WTC11 (cell line): Measurements from ENCODE around the gene PTPRG. TPM values are rescaled to one million over a fixed set of nuclear protein-coding genes. Genes with fewer than 3 reads are reported as not detected.

Experiments used
- ATAC-seq: fragments of 200-7000 bp; cut with Tn5 transposase; 2 replicates; pipeline ENCODE4 v1.10.0; 2021; ENCODE audit warnings: mild to moderate bottlenecking, moderate library complexity
- CTCF ChIA-PET: fragments of 300-600 bp; sonication (Branson Sonifier 250); formaldehyde crosslinking; loops from one replicate; lab custom pipeline; 2021; ENCODE audit warnings: antibody characterized with exemption; lab: Charles Lee
- POLR2A ChIA-PET: fragments of 350-600 bp; sonication (Branson Sonifier 250); formaldehyde crosslinking; loops from one replicate; lab custom pipeline; 2021; ENCODE audit warnings: antibody characterized with exemption; lab: Charles Lee
- DNase-seq: peaks from one replicate; pipeline ENCODE4 v3.0.0; 2021; ENCODE audit warnings: low spot score
- H3K27ac Mint-ChIP-seq: 2 replicates; pipeline ENCODE4 v1.8.0; 2021; ENCODE audit warnings: mixed read lengths
- H3K27me3 Mint-ChIP-seq: 2 replicates; pipeline ENCODE4 v1.8.0; 2021; ENCODE audit warnings: low read depth, mild to moderate bottlenecking, moderate library complexity, mixed read lengths
- H3K36me3 Mint-ChIP-seq: 2 replicates; pipeline ENCODE4 v1.8.0; 2021; ENCODE audit warnings: mixed read lengths
- H3K4me1 Mint-ChIP-seq: 2 replicates; pipeline ENCODE4 v1.8.0; 2022; ENCODE audit warnings: mixed read lengths
- H3K4me3 Mint-ChIP-seq: 2 replicates; pipeline ENCODE4 v1.8.0; 2021; ENCODE audit warnings: mild to moderate bottlenecking, moderate library complexity, mixed read lengths
- H3K9me3 Mint-ChIP-seq: 2 replicates; pipeline ENCODE4 v1.8.0; 2021; ENCODE audit warnings: mixed read lengths
- ATF1 ChIP-seq: sonication (generic); formaldehyde crosslinking; IDR thresholded peaks from 2 replicates; pipeline ENCODE4 v1.8.1; 2023; ENCODE audit warnings: mild to moderate bottlenecking, moderate library complexity, missing genetic modification reagents
- FOXK1 ChIP-seq: sonication (generic); formaldehyde crosslinking; IDR thresholded peaks from 2 replicates; pipeline ENCODE4 v1.8.0; 2022; ENCODE audit warnings: mild to moderate bottlenecking, moderate library complexity, missing genetic modification reagents
- JAZF1 ChIP-seq: fragments of 250-450 bp; sonication (Bioruptor Pico); IDR thresholded peaks from 2 replicates; pipeline ENCODE4 v1.9.0; 2021; ENCODE audit warnings: moderate library complexity, mild to moderate bottlenecking, inconsistent platforms
- JUN ChIP-seq: sonication (generic); formaldehyde crosslinking; IDR thresholded peaks from 2 replicates; pipeline ENCODE4 v1.8.0; 2023; ENCODE audit warnings: mild to moderate bottlenecking, missing genetic modification reagents
- SMAD4 ChIP-seq: sonication (generic); formaldehyde crosslinking; IDR thresholded peaks from 2 replicates; pipeline ENCODE4 v1.8.0; 2022; ENCODE audit warnings: mild to moderate bottlenecking, missing genetic modification reagents
- total RNA-seq: library from RNA; stranded (reverse); gene quantifications from 3 replicates; pipeline ENCODE4 v1.2.3, GENCODE V29; 2021
- TF ChIP-seq, protein P1 (sequence below): sonication (generic); formaldehyde crosslinking; IDR thresholded peaks from 2 replicates; pipeline ENCODE4 v1.8.0; 2023; ENCODE audit warnings: mild to moderate bottlenecking, missing genetic modification reagents
- TF ChIP-seq, protein P2 (sequence below): fragments of 250-450 bp; sonication (Bioruptor Pico); IDR thresholded peaks from 2 replicates; pipeline ENCODE4 v1.9.0; 2021; ENCODE audit warnings: mild to moderate bottlenecking, borderline replicate concordance
- TF ChIP-seq, protein P3 (sequence below): fragments of 250-450 bp; sonication (Bioruptor Pico); IDR thresholded peaks from 2 replicates; pipeline ENCODE4 v2.1.2; 2022; ENCODE audit warnings: mild to moderate bottlenecking, moderate library complexity
- TF ChIP-seq, protein P4 (sequence below): sonication (generic); formaldehyde crosslinking; IDR thresholded peaks from 2 replicates; pipeline ENCODE4 v1.8.1; 2023; ENCODE audit warnings: mild to moderate bottlenecking, missing genetic modification reagents, moderate library complexity
- TF ChIP-seq, protein P5 (sequence below): fragments of 250-450 bp; sonication (Bioruptor Pico); IDR thresholded peaks from 2 replicates; pipeline ENCODE4 v1.8.0; 2021; ENCODE audit warnings: mild to moderate bottlenecking
- TF ChIP-seq, protein P6 (sequence below): sonication (generic); formaldehyde crosslinking; IDR thresholded peaks from 2 replicates; pipeline ENCODE4 v1.8.0; 2022; ENCODE audit warnings: mild to moderate bottlenecking, missing genetic modification reagents
- TF ChIP-seq, protein P7 (sequence below): sonication (generic); formaldehyde crosslinking; IDR thresholded peaks from 2 replicates; pipeline ENCODE4 v1.8.1; 2022; ENCODE audit warnings: mild to moderate bottlenecking, missing genetic modification reagents, moderate library complexity, borderline replicate concordance
- TF ChIP-seq, protein P8 (sequence below): sonication (generic); formaldehyde crosslinking; conservative IDR thresholded peaks from 2 replicates; pipeline ENCODE4 v1.8.1; 2023; ENCODE audit warnings: mild to moderate bottlenecking, low read depth, missing genetic modification reagents, moderate library complexity
- TF ChIP-seq, protein P9 (sequence below): fragments of 250-450 bp; sonication (Bioruptor Pico); IDR thresholded peaks from 2 replicates; pipeline ENCODE4 v1.9.0; 2021; ENCODE audit warnings: mild to moderate bottlenecking
- TF ChIP-seq, protein P10 (sequence below): sonication (generic); formaldehyde crosslinking; IDR thresholded peaks from 2 replicates; pipeline ENCODE4 v1.8.0; 2022; ENCODE audit warnings: mild to moderate bottlenecking, missing genetic modification reagents

PTPRG gene
- total RNA-seq, 1 experiment from 2014 or later: 106 TPM

DNA sequence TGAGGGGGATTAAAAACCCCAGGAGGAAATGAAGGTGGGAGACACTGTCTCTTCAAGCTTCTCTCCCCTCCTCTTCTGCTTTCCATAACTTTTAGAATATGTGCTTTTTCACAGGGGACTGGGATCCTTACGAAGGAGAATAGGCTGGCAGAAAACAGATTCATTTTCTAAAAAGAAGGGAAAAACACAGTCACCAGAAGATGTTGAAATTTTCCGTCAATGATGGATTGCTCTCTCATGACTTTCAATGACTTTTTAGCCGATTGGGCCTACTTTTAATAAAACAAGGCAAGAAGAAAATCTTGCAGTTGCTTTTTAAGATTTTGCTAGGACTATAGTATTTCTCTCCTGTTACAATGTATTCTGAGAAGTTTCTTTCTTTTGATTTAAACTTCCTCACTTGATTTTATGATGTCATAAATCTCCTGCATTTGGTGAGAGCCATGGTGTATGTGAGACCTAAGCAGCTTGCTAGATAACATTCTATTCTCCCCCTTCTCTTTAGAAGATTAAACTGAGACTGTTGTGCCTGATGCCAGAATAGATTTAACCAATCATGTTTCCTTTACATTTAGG is 570.7 kb downstream of the PTPRG start:
- TF ChIP-seq, protein P1, sequence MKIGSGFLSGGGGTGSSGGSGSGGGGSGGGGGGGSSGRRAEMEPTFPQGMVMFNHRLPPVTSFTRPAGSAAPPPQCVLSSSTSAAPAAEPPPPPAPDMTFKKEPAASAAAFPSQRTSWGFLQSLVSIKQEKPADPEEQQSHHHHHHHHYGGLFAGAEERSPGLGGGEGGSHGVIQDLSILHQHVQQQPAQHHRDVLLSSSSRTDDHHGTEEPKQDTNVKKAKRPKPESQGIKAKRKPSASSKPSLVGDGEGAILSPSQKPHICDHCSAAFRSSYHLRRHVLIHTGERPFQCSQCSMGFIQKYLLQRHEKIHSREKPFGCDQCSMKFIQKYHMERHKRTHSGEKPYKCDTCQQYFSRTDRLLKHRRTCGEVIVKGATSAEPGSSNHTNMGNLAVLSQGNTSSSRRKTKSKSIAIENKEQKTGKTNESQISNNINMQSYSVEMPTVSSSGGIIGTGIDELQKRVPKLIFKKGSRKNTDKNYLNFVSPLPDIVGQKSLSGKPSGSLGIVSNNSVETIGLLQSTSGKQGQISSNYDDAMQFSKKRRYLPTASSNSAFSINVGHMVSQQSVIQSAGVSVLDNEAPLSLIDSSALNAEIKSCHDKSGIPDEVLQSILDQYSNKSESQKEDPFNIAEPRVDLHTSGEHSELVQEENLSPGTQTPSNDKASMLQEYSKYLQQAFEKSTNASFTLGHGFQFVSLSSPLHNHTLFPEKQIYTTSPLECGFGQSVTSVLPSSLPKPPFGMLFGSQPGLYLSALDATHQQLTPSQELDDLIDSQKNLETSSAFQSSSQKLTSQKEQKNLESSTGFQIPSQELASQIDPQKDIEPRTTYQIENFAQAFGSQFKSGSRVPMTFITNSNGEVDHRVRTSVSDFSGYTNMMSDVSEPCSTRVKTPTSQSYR (CRISPR knock-in tag): no peak
- TF ChIP-seq, protein P2, sequence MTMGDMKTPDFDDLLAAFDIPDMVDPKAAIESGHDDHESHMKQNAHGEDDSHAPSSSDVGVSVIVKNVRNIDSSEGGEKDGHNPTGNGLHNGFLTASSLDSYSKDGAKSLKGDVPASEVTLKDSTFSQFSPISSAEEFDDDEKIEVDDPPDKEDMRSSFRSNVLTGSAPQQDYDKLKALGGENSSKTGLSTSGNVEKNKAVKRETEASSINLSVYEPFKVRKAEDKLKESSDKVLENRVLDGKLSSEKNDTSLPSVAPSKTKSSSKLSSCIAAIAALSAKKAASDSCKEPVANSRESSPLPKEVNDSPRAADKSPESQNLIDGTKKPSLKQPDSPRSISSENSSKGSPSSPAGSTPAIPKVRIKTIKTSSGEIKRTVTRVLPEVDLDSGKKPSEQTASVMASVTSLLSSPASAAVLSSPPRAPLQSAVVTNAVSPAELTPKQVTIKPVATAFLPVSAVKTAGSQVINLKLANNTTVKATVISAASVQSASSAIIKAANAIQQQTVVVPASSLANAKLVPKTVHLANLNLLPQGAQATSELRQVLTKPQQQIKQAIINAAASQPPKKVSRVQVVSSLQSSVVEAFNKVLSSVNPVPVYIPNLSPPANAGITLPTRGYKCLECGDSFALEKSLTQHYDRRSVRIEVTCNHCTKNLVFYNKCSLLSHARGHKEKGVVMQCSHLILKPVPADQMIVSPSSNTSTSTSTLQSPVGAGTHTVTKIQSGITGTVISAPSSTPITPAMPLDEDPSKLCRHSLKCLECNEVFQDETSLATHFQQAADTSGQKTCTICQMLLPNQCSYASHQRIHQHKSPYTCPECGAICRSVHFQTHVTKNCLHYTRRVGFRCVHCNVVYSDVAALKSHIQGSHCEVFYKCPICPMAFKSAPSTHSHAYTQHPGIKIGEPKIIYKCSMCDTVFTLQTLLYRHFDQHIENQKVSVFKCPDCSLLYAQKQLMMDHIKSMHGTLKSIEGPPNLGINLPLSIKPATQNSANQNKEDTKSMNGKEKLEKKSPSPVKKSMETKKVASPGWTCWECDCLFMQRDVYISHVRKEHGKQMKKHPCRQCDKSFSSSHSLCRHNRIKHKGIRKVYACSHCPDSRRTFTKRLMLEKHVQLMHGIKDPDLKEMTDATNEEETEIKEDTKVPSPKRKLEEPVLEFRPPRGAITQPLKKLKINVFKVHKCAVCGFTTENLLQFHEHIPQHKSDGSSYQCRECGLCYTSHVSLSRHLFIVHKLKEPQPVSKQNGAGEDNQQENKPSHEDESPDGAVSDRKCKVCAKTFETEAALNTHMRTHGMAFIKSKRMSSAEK (CRISPR knock-in tag): no peak
- TF ChIP-seq, protein P3, sequence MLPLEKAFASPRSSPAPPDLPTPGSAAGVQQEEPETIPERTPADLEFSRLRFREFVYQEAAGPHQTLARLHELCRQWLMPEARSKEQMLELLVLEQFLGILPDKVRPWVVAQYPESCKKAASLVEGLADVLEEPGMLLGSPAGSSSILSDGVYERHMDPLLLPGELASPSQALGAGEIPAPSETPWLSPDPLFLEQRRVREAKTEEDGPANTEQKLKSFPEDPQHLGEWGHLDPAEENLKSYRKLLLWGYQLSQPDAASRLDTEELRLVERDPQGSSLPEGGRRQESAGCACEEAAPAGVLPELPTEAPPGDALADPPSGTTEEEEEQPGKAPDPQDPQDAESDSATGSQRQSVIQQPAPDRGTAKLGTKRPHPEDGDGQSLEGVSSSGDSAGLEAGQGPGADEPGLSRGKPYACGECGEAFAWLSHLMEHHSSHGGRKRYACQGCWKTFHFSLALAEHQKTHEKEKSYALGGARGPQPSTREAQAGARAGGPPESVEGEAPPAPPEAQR (CRISPR knock-in tag): no peak
- no peak for TF ChIP-seq FOXK1 (CRISPR knock-in tag)
- TF ChIP-seq, protein P4, sequence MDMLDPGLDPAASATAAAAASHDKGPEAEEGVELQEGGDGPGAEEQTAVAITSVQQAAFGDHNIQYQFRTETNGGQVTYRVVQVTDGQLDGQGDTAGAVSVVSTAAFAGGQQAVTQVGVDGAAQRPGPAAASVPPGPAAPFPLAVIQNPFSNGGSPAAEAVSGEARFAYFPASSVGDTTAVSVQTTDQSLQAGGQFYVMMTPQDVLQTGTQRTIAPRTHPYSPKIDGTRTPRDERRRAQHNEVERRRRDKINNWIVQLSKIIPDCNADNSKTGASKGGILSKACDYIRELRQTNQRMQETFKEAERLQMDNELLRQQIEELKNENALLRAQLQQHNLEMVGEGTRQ (CRISPR knock-in tag): no peak
- H3K27me3 Mint-ChIP-seq: no peaks in the 10 kb centered on the region
- ChIA-PET CTCF (interaction anchor here (1.4 to 2.3 kb wide), 4 partner anchors 9 to 568 kb away, joined by 3 to 8 read pairs (median 6); no protein-coding TSS in a partner anchor), POLR2A (no interaction called here)
- DNase-seq (no peak), ATAC-seq (no peak)
- H3K4me1 Mint-ChIP-seq: peaks cover 14% of the 10 kb centered on the region
- peaks cover 20% of the 10 kb centered on the region for H3K36me3 Mint-ChIP-seq
- no peaks in the 10 kb centered on the region; the same call in 1 of the 2 replicates for H3K9me3 Mint-ChIP-seq
- no peak overlapping the region for H3K27ac Mint-ChIP-seq
- H3K4me3 Mint-ChIP-seq: no peak overlapping the region

DNA sequence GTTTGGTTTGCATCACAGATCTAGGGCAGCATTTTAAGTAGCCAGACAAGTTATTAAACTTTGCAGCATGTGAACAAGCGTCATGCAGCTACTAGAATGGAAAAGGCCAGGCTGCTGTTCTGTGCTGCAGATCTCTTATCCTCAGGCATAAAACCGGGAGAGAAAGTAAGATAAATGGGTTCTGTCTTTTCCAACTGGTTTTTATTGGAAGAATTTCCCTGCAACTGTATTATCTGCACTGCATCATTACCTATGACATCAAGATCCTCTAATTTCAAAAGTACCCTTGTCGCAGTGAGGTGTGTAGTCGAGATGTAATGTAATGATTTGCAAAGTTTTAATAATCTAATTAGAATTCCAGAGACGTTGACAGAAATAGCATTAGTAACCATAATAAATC is 571.6 kb downstream of the PTPRG start:
- Mint-ChIP-seq H3K4me1 (peaks cover 12% of the 10 kb centered on the region), H3K9me3 (no peaks in the 10 kb centered on the region; the same call in 1 of the 2 replicates), H3K4me3 (no peak overlapping the region), H3K36me3 (peaks cover 20% of the 10 kb centered on the region), H3K27ac (no peak overlapping the region), H3K27me3 (no peaks in the 10 kb centered on the region)
- ATAC-seq (no peak), DNase-seq (no peak)
- ChIA-PET CTCF (no interaction called here), POLR2A (no interaction called here)
- TF ChIP-seq, protein P5, sequence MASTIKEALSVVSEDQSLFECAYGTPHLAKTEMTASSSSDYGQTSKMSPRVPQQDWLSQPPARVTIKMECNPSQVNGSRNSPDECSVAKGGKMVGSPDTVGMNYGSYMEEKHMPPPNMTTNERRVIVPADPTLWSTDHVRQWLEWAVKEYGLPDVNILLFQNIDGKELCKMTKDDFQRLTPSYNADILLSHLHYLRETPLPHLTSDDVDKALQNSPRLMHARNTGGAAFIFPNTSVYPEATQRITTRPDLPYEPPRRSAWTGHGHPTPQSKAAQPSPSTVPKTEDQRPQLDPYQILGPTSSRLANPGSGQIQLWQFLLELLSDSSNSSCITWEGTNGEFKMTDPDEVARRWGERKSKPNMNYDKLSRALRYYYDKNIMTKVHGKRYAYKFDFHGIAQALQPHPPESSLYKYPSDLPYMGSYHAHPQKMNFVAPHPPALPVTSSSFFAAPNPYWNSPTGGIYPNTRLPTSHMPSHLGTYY: no peak
- no peak for TF ChIP-seq ATF1 (CRISPR knock-in tag)
- TF ChIP-seq, protein P6, sequence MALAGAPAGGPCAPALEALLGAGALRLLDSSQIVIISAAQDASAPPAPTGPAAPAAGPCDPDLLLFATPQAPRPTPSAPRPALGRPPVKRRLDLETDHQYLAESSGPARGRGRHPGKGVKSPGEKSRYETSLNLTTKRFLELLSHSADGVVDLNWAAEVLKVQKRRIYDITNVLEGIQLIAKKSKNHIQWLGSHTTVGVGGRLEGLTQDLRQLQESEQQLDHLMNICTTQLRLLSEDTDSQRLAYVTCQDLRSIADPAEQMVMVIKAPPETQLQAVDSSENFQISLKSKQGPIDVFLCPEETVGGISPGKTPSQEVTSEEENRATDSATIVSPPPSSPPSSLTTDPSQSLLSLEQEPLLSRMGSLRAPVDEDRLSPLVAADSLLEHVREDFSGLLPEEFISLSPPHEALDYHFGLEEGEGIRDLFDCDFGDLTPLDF (CRISPR knock-in tag): no peak
- no peak for TF ChIP-seq JUN (CRISPR knock-in tag)
- TF ChIP-seq, protein P7, sequence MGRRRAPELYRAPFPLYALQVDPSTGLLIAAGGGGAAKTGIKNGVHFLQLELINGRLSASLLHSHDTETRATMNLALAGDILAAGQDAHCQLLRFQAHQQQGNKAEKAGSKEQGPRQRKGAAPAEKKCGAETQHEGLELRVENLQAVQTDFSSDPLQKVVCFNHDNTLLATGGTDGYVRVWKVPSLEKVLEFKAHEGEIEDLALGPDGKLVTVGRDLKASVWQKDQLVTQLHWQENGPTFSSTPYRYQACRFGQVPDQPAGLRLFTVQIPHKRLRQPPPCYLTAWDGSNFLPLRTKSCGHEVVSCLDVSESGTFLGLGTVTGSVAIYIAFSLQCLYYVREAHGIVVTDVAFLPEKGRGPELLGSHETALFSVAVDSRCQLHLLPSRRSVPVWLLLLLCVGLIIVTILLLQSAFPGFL (CRISPR knock-in tag): no peak
- no peak for TF ChIP-seq SMAD4 (CRISPR knock-in tag)
- TF ChIP-seq FOXK1 (CRISPR knock-in tag): no peak
- TF ChIP-seq, protein P8, sequence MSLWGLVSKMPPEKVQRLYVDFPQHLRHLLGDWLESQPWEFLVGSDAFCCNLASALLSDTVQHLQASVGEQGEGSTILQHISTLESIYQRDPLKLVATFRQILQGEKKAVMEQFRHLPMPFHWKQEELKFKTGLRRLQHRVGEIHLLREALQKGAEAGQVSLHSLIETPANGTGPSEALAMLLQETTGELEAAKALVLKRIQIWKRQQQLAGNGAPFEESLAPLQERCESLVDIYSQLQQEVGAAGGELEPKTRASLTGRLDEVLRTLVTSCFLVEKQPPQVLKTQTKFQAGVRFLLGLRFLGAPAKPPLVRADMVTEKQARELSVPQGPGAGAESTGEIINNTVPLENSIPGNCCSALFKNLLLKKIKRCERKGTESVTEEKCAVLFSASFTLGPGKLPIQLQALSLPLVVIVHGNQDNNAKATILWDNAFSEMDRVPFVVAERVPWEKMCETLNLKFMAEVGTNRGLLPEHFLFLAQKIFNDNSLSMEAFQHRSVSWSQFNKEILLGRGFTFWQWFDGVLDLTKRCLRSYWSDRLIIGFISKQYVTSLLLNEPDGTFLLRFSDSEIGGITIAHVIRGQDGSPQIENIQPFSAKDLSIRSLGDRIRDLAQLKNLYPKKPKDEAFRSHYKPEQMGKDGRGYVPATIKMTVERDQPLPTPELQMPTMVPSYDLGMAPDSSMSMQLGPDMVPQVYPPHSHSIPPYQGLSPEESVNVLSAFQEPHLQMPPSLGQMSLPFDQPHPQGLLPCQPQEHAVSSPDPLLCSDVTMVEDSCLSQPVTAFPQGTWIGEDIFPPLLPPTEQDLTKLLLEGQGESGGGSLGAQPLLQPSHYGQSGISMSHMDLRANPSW: no peak
- TF ChIP-seq, protein P9, sequence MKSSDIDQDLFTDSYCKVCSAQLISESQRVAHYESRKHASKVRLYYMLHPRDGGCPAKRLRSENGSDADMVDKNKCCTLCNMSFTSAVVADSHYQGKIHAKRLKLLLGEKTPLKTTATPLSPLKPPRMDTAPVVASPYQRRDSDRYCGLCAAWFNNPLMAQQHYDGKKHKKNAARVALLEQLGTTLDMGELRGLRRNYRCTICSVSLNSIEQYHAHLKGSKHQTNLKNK: no peak
- no peak for TF ChIP-seq JAZF1 (CRISPR knock-in tag)
- TF ChIP-seq, protein P10, sequence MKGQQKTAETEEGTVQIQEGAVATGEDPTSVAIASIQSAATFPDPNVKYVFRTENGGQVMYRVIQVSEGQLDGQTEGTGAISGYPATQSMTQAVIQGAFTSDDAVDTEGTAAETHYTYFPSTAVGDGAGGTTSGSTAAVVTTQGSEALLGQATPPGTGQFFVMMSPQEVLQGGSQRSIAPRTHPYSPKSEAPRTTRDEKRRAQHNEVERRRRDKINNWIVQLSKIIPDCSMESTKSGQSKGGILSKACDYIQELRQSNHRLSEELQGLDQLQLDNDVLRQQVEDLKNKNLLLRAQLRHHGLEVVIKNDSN (CRISPR knock-in tag): no peak
